GM19438 (cell line): ENCODE results near the gene EVC2.

Experiments
- ATAC-seq: cut with Tn5 transposase; IDR thresholded peaks from one replicate; pipeline ENCODE4 v1.9.1; 2021; ENCODE audit warnings: low read depth; ENCODE audit not compliant: unreplicated experiment

Gene EVC2

DNA sequence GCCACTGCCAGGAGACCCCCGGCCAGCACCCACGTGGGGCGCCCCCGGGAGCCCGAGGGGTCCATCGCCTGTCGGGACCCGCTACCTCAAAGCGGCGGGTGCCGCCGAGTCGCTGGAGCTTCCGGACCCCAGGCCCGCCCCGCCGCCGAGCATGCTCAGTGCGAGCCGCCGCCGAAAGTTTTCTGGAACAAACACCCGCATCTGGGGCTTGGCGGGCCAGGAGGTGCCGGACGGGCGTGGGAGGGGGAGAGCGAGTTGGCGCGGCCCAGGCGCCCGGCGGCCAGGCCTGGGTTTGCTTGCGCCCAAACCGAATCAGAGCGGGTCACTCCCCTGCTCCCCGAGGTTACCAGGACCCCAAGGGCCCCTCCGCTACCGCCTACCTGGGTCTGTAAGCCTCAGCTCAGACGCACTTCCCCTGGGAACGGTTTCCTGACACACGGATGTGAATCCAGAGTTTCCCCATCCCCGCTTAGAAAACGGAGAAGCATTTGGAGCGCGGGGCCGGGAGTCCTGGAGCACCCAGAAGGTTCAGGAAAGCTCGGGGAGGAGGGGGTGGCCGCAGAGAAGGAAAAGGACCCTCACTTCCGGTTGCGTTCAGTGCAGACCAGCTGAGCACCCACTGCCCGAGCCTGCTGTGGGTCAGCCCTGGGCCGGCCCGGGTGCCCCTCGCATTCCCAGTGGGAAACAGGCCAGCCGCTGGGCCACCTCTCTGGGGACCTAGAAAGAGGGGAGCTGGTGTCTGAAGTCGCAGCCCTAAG, at the start of gene EVC2:
Gene EVC2 (minus strand): TSS at position 111 of the 758 bp plus-strand sequence. CDS start 46 bp downstream, at position 65.
- peak; percentile 44 for ATAC-seq

GRCh38 chr4:5757954-5758353, 49.6 kb upstream of the EVC2 start:
- ATAC-seq: no peak

- ATAC-seq: no peak
Measured at GRCh38 chr4:5757536-5757935, 49.2 kb upstream of the EVC2 start.

DNA sequence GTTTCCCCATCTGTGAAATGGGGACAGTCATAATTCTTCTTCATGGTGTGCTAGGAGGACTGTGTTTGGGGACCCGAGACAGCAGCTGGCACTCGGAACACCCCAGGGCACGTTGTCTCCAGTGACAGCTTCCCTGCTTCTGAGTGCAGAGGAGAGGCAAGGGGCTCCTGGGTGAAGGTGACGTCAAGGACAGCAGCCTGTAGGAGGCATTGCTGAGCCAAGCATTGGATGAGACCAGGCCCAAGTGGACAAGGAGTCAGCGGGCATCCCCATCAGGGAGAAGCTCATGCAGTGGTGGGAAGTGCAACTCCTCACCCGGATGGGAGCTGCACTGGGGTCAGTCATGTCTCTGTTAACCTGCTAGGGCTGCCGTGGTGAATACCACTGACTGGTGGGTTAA, 48.7 kb upstream of the EVC2 start:
- ATAC-seq: no peak

DNA sequence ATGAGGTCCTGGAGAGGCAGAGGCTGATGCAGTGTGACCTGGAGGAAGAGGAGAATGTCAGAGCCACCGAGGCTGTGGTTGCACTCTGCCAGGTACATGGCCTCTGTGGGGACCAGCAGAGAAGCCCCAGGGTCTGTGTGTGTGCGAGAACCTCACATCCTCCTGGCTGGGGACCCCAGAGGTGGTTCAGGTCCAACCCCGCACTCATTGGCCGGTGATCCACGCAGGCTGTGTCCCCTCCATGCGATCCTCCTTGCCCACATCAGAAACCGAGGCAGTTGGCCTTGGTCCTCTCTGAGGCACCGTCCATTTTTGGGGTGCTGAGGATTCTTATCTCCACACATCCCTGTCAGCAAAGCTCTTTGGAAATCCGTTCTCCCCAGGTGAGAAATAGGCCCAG, 47.9 kb upstream of the EVC2 start:
- no peak for ATAC-seq

DNA sequence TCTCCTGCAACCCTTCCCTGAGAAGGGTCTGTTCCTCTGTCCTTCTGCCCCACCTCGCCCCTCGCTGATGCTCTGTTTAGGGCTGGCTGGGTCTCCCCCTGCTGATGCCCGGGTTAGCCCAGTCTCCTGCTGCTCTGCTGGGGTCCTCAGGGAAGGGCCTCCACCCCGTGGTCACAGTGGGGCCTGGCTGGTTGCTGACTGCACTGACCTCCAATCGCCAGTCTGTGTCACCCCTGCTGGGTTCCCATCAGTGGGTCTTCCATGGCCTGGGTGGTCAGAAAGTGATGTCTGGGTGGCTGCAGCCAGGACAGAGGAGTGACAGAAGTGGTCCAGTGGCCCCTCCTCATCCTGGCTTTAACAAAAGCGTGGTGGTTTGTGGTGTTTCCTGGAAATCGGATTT, 47.3 kb upstream of the EVC2 start:
- no peak for ATAC-seq

DNA sequence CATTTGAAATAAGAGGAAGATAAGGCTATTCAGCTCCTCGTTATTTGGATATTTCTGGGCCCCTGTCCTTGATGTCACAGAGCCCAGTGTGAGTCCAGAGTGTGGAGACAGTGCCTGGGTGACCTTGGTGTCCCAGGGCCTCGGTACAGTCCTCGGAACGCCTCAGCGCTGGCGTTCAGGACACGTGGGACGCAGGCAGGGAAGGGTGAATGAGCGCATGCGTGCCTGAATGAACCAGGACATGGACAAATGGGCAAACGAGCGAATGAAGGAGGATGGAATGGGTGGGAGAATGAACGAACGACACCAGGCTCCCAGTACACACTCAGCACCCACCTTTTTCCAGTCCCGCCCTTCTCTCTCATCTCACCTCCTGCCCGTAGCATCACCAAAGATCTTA, 46.8 kb upstream of the EVC2 start:
- no peak for ATAC-seq

GRCh38 chr4:5754529-5754881, 46.1 kb upstream of the EVC2 start:
- ATAC-seq: no peak

GRCh38 chr4:5753766-5754528, 45.6 kb upstream of the EVC2 start:
- no peak for ATAC-seq

GRCh38 chr4:5753366-5753765, 45.0 kb upstream of the EVC2 start:
- ATAC-seq: no peak

- no peak for ATAC-seq
Measured at GRCh38 chr4:5752376-5753184, 44.2 kb upstream of the EVC2 start.

DNA sequence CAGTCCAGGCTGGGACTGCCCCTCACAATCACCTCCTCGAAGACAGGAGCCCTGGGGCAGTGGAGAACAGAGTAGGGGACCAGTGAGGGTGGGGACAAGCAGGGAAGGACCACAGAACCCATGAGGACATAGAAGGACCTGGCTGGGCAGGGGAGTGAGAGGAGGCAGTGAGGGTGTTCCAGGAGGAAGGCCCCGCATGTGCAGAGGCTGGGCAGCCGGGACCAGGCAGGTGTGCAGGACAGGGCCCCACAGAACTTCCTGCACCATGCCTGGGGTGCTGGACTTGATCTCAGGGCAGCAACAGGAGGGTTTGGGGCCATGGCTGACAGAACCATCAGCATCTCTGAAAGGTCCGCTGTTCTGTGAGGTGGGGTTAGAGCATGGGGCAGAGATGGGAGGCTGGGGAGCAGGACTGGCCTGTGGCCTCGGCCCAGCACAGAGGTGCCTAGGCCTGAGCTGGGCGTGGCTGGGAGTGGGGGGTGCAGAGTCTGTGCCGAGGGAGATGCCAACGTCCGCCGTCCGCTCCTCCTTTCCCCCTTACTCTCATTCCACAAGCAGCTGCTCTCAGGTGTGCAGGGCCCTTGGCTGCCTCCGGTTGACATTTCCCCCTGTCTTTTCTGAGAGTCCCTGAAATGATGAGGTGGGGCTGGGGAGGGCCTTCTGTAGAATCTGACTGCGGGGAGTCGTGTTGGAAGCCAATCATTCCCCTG, 43.5 kb upstream of the EVC2 start:
- no peak for ATAC-seq

- no peak for ATAC-seq
Measured at GRCh38 chr4:5750946-5751665, 42.7 kb upstream of the EVC2 start.

GRCh38 chr4:5750052-5750945, 41.9 kb upstream of the EVC2 start:
- ATAC-seq: no peak

- ATAC-seq: no peak
Measured at GRCh38 chr4:5749568-5749967, 41.2 kb upstream of the EVC2 start.

- no peak for ATAC-seq
Measured at GRCh38 chr4:5747738-5748375, 39.5 kb upstream of the EVC2 start.

GRCh38 chr4:5746829-5747737, 38.7 kb upstream of the EVC2 start:
- no peak for ATAC-seq

DNA sequence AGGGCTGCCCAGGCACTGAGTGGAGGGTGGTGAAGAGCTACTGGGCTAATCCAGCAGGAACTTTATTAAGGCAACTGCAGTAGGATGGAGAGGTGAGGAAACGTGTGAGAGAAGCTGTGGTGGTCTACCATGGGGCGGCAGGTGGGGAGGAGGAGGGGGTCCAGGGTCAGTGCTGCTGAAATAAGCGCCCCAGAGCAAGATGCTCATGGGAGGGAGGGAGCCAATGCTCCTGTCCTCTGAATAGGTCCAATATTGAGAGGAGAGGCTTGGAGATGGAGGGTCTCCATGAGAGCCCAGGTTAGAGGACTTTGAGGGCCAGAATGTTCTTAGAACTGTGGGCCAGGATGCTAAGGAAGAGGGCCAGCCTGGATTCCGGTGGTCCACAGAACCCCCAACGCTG, 37.9 kb upstream of the EVC2 start:
- ATAC-seq: no peak
